Activated effector memory CD4-positive, alpha-beta T cell treated with Interleukin-2 at 50 U/mL for 16 hours (primary cell): Measurements from ENCODE around the gene RETREG3.

Experiments used
- DNase-seq: peaks from one replicate; pipeline ENCODE4 v3.0.0-alpha.2; 2020

The RETREG3 gene

DNA sequence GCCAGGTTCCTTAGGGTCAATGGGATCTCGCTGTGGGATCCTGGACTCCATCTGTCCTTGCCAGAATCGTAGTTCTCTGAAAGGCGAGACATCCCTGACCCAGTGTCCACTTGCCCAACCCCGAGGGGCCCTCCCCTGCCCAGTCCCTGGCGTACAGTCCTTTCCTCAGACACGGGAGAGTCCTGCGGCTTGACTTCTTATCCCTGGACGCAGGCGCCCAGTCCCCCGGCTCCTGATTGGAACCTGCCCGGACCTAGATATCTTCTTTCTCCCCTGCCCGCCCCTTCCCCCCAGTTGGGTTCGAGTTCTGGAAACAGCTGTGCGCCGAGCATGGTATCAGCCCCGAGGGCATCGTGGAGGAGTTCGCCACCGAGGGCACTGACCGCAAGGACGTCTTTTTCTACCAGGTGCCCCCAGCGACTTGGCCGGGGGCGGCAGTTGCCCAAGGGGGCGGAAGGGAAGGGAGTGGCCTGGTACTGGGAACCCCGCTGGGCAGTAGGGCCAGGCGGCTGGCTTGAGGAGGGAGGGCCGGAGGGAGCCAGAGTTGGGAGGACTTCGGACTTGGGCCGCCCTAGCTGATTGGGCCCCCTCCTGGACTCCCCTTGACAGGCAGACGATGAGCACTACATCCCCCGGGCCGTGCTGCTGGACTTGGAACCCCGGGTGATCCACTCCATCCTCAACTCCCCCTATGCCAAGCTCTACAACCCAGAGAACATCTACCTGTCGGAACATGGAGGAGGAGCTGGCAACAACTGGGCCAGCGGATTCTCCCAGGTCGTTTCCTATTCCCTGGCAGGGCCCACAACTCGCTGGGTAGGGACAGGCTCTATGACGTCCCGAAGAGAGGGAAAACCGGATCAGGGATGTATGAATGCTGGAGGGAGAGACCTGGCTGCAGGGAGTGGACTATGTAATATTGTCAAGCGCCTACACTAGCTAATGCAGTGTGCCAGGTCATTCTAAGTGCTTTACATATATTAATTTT, 934 bp upstream of the RETREG3 start:
- peak; percentile 1 for DNase-seq

DNA sequence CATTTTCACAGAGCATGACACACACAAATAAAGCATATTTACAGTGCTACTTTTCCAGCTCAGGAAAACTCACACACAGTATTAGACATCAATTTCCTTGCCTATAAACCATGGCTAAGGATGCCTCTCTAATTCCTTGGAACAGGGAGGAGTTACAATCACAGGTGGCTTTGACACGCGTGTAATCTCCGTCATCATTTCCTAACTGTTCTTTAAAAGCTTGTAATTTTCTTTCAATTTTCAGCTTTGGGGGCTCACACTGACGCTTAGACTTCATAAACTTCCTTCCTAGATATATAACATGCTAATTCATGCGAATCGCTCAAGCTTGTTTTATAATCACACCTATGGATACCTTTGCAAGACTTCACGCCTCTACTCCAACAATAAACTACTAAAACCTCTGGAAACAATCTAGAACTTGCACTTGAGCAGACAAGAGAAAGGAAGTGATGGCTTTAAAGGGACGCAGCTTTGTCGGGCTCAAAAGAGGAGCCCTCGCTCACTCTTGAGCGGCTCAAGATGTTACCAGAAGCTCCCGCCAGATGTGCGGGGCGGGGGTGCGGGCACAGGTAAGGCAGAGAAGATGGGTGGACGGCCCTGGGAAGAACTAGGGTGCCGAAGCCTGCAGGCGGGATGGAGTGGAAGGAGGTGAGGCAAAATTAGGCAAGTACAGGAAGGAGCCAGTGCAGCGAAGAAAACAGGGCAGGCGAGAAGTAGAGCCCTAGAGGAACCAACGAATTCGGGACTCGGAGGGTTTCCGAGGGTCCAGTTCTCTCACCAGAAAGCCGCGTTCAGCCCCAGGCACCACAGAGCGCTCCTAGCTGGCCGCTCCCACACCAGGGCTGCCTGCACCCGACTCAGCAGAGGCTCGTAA, 631 bp downstream of the RETREG3 start:
- no peak for DNase-seq

DNA sequence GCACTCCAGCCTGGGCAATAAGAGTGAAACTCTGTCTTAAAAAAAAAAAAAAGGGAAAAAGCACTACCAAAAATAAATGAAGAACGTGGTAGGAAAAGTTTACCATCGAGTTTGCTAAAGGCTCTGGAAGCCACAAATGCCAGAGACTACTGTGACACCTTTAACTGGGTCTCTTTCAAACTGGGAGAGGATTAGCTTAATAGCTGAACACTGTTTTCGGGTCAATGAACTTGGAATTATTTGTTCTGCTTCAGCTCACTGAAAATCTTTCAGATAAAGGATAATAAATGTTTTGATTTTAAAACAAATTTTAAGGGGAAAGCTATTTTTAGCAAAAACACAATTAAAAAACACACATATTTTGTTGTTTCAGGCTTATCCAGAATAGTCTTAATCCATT, 1.4 kb downstream of the RETREG3 start:
- no peak for DNase-seq

DNA sequence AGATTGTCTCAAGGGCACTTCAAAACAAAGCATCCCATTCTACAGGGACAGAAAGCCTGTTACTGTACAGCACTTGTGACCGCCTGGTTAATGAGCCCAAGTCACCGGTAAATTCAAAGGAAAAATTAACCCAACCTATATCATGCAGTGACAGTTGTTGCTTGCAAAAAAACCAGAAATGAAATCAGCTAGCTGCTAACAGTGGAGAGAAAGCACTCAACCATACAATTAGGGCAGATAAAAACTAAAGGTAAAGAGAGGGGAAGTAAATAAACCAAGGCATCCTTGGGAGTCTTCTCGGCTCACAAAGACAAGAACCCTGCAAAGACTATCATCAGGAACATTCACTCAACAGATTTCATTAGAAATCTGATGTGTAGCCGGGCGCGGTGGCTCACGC, 5.9 kb downstream of the RETREG3 start:
- no peak for DNase-seq

DNA sequence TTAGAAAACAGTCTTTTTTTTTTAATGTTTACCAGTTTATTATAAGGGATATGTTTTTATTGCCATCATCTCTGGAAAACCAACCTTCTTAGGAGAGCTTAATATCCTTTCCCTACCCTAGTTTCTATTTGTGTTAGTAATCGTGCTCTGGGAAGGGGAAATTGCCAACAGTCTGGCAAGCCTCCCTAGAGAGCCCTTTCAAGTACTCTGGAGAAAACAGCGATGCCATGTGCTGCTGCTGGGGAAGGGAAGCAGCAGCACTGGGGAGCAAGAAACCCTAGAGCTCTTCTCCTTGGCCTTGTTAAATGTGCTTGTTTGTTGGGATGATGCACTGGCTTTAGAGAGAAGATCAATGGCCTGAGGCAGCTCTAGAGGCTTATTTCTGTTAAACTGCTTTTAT, 10.3 kb downstream of the RETREG3 start:
- DNase-seq = no peak

DNA sequence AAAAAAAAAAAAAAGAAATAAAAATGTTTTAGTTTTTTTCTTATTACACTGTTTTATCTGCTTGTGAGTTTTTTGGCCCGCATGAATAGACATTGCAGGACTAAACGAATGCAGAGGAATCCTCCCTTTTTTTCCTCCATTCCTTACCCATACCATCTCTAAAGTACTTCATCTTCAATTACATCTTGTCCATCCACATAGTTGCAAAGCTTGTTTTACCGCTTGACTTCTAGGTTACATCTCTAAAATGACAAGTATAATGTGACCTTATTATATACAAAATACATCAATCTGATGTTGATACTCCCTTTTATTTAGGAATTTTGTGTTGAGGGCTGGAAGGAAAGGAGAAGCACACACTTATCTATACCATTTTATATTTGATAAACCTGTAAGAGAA, 12.8 kb downstream of the RETREG3 start:
- DNase-seq = no peak

DNA sequence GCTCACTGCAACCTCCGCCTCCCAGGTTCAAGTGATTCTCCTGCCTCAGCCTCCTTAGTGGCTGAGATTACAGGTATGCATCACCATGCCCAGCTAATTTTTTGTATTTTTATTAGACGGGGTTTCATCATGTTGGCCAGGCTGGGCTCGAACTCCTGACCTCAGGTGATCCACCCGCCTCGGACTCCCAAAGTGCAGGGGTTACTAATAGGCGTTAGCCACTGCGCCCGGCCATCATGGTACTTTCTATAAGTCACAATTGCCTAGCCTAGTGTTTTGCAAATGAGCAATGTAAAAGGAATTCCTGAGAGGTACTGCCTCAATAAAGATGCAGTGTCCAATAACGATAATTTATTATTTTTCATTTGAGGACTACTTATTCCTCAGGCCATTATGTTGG, 17.8 kb downstream of the RETREG3 start:
- no peak for DNase-seq

DNA sequence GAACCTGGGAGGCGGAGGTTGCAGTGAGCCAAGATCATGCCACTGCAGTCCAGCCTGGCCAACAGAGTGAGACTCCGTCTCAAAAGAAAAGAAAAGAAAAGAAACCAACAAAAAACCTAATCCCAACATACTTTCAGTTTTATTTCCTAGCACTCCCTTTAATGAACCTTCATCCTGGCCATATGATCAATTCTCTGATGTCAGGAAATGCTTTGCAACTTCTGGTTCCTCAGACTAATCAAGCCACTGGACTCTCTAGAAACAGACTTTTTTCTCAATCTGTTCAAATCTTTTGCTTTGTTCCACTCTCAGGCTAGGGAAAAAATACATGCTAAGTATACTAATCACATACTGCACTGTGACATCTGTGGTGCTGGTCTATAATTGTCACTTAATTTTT, 18.3 kb downstream of the RETREG3 start:
- no peak for DNase-seq

DNA sequence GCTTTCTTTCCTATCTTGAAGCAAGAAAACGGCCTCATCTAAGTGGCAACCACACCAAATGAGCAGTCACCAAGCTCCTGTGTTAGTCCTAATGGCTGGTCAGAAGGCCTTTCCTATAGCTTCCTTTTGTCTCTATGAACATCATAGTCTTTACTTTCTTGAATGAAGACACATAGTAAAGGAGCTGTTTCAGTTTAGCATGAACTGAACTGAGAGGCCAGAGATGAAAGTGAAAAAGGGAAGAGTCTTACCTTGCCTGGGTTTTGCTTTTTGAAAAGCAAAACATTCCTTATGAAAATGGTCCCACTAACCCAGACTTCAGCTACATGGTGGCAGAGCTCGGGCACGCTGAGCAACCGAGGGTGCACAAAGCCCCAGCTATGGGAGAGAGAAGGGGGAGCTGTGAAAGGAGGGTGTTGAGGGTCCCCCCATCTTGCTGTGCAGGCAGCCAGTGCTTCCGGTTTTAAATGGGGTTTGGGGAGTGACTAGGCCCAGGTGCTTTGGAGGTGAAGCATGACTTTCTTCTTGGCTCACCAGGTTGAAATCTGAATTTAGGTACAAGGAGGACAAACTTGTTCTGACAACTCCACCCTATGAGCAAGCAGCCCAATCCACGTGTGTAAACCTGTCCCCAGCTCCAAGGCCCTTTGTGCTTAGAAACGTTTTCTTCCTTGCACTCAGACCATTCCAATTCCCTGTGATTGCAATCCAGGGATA, 22.5 kb downstream of the RETREG3 start:
- DNase-seq = no peak

DNA sequence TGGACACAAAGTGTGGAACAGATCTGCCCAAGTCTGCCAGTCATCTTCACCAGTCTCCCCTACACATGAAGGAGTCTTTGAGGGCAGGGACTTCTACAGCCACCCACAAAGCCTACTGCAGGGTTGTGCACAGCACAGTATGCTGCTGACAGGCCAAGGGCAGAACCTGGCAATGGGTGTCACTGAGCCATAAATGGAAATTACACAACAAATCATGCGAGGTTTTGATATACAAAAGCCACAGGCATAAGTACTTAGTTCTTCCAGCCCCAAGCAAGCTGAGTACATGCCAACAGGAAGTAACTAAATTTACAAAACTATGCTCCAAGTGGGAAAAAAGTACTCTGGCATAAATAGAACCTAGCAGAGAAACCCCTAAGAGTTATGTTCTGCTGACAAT, 23.8 kb downstream of the RETREG3 start:
- DNase-seq = no peak

DNA sequence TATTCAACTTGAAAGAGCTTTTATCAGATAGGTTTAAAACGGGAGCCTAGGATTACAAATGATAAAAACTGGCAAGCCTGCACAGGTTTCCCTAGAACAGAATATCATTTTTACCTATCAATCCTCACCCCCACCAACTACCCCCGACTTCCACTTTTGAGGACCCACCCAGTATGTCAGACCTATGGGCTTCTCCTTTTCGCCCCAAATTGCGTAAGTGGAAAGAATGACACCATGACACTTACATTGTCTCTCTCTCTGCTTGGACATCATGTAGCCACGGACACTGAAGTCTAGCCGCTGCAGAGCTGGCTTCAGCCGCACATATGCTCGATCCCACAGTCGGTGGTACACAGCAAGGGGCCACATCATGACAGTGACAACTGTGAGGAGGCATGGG, 24.3 kb downstream of the RETREG3 start:
- DNase-seq = no peak

DNA sequence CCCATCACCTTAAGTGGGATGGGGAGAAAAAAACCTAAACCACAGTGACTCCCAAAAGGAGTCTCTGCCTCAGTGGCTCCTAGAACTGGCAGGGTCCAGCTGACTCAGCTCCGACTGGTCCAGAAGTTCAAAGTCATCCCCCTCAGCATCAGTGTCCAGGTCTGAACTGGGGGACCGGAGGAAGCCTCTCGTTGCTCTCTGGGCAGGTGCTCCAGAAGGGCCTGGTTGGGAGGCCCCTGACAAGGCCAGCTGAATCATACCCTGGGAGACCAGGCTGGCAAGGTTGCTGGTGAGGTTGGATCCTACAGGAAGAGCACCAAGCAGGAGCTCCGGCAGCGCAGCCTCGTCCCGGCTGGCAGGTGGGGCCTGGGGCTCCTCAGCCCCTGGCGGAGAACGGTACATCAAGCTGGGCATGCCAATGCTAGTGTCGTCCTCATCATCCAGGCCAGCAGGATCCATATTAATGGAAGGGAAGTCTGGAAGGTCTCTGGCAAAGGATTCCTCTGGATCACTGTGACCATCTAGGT, 27.4 kb downstream of the RETREG3 start:
- no peak for DNase-seq

DNA sequence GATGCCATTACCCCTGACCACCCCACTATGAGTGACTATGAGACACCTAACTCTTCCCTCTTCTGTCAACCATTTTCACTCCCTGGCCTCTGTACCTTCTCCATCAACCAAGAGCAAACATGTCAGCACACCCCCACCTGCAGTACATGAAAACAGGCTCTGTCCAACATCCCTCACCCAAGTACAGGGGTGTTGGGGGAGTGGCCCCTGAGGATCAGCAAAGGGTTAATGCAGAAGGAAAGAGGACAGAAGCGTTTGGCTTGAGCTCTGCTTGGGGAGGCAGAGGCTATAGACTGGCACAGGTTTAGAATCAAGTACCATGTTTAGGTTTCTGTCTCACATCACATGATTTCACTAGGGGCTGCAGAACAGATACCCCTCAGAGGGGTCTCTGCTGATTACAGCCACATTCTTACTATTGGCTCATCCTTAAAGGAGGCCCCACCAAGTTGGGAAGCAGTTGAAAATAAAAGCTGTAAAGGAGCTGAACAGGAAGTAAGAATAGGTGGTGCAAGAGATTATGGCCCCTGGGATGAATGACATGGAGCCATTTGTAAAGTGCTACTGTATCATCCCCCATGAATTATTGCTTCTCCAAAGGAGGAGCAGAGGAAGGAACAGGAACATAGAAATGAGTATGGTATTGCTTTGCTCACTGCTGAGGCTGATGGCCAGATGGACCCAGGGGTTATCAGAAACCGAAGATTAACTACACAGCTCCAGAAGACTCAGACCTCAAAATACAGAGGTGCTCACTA, 29.2 kb downstream of the RETREG3 start:
- no peak for DNase-seq

DNA sequence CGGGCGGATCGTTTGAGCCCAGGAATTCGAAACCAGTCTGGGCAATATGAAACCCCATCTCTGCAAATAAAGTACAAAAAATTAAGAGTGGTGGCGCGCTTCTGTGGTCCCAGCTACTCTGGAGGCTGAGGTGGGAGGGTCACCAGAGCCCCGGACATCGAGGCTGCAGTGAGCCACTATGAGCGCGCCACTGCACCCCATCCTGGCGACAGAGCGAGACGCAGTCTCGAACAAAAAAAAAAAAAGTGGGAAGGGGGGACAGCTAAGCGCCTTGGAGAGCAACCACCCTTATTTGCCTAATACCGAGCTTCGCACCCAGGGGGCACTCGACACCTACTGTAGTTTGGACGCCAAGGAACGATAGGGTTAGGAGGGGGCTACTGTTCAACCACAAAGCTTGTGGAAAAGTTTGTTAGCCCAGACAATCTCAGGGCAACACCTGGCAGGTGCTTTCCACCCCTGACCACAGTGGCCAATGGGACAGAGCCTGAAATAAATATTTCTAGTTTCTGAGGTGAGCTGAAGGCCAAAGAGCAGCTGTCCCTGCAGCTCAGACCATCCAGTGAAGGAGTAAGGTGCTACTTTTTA, 30.8 kb downstream of the RETREG3 start:
- peak; percentile 52 for DNase-seq

DNA sequence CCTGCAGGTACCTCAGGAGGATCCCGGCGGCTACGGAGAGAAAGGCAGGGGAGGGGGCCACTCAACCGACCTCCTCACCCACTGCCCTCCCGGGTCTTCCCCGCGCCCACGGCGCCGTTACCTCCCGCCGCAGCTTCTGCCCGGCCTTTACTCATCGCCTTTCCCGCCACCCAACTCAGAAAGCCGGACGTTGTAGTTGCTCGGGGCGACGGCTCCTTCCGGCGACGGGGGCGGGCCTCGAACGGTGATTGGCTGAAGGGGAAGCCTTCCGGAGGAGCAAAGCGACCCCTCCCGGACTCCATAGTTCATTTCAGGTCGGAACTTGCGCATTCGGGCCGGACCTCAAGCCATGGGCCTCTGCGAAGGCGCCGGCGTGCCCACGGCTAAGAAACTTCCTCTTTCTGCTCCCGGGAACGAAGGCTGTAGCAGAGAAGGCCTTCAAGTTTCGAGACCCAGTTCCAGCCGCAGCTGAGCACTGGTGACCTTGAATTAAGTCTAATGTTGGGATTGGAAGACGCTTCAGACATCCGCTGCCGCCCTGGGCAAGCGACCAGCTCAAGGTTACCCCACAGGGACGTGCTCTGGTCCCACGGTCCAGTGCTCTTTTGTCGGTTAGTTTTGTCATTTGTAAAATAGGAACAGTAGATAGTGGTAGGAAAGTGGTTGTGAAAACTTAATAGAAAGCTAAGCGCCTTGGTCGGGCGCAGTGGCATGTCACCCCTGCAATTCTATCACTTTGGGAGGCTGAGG, 31.5 kb downstream of the RETREG3 start, which contains the start of gene PSMC3IP:
TSS of gene PSMC3IP (minus strand) at position 198 of the 750 bp plus-strand sequence. CDS start at position 155, 43 bp downstream.
- peak; percentile 87 for DNase-seq

DNA sequence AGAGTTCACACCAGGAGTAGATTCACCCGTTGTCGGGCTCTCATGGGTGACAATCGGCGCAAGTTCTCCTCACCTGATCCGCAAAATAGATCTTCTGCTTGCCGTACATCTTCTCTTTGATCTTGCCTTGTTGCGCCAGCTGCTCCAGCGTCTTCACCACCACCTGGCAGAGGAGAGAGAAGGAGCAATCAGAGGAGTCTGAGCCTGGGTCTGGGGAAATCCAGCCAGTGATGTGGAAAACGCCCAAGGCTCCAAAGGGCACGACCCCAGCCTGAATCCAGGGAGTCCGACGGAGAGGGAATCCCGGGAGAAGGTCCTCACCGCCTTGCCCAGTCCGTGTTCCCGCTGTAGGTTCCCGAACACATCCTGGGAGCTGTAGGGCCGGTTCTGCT, 32.0 kb downstream of the RETREG3 start:
- DNase-seq = no peak

DNA sequence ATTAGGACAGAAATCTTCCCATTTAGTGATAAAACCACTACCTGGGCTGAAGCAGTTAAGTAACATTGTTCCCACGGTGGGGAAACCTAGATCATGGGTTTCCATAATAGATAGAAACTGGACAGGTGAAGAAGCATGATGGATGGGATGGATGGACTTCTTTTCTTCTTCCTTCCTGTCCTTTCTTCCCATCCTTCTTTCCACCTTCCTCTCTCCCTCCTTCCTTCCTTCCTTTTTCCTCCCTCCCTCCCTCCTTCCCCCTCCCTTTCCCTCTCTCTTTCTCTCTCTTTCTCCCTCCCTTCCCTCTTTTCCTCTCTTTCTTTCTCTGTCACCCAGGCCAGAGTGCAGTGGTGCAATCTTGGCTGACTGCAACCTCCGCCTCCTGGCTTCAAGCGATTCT, 34.7 kb downstream of the RETREG3 start:
- DNase-seq = no peak

DNA sequence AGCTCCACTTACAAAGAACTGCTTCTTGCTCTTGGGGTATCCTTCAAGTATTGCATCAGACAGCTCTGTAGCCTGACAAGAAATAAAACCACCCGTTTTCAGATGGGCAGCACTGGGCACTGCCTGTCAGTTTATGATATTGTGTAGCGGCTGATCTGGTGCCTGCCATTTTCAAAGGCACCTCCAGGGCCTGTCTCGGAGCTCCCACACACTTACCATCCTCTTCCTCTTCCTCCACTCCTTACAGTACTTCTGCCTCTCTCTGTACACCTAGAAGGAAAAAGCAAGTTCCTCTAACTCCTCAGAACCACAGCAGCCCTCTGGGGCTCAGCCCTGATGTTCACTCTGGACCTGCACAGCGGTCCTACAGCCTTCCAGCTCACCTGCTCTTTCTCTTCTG, 36.1 kb downstream of the RETREG3 start:
- DNase-seq = no peak

DNA sequence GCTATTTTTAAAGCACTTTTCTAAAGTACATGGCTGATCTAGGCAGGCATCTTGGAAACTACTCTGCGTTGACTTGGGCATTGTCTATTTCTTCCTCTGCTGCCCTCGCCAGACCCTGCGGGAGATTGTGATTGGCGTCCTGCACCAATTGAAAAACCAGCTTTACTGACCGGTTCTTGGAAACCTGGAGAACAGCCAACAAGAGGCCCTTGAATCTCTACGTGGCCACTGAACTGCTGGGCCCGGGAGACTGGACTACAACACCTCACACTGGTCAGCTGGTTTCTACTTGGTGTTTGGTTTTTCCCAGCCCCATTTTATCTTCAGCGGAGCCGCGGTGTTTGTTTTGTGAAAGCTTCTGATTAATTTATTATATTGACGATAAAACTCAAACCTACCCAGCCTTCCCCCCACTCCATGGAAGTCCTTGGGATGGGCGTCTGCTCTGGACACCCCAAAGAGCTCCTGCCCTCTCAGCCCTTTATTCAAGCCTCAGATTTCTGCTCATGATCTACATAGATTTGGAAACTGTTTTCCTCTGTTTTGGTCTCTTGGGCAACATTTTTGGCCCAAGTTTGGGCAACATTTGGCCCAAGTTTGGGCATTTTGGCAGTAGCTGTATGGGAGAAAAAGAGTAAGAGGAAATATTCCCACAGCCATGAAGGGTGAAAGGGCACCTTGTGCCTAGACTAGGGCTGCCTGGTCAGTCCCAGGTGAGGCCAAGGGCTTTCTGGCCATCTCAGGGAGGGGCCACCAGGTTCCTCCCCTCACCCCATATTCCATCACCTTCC, 37.5 kb downstream of the RETREG3 start:
- no peak for DNase-seq
